GM21528 (cell line): Measurements from ENCODE around the gene OR8J3.
"Not testable (repeated sequence)": the region's sequence is repeated elsewhere in the genome, so short reads cannot be mapped to it uniquely, and the experiment has no call there.

Source experiments
- ATAC-seq: cut with Tn5 transposase; IDR thresholded peaks from one replicate; pipeline ENCODE4 v1.9.1; 2021; ENCODE audit warnings: mild to moderate bottlenecking, moderate library complexity; ENCODE audit not compliant: unreplicated experiment, low FRiP score

The OR8J3 gene

DNA sequence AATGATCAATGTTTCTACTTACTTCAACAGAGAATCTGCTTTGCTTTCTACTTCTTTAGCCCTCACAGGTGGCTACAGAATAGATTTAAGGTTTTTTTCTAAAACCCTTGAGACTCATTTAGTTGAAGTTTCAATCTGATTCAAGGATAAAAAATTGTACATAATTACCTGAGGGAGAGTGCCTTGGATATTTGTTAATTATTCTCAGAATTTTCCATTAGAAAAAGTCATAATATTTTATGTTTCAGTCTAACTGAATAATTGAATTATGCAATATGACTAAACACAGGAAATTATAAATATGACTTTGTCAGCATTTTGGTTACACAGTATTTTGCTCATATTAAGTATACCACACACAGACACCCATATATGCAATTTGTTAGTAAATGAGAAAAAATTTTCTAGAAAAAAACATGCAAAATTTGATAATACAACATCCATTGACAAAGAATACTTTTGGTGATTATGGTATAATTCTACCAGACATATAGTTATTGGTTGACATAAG lies at the start of gene OR8J3:
Gene OR8J3 (minus strand): TSS at position 51 of the 511 bp plus-strand sequence. CDS start 2,483 bp downstream, outside the sequence.
- no peak for ATAC-seq

DNA sequence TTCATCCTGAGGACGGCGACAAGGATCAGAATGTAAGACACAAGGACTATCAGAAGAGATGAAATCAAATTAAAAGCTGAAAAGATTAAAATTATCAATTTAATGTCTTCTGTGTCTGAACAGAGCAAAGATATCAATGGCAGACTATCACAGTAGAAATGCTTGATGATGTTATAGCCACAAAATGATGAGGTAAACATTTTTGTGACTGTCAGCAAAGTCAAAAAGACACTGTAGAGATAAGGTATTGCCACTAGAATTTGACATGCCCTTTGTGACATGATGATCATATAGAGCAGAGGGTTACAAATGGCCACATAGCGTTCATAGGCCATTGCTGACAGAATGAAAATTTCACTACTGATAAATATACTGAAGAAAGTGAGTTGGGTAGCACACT lies 48.6 kb upstream of the OR8J3 start:
- no peak for ATAC-seq

GRCh38 chr11:56183459-56183858 lies 43.5 kb upstream of the OR8J3 start:
- no peak for ATAC-seq

GRCh38 chr11:56176318-56176717 lies 36.3 kb upstream of the OR8J3 start, which contains the start of gene OR5J2:
Gene OR5J2, plus strand, starts transcription at chr11:56176618. Its CDS starts 0 bp downstream, at chr11:56176618.
- ATAC-seq = no peak

GRCh38 chr11:56172256-56172830 lies 32.3 kb upstream of the OR8J3 start:
- ATAC-seq = no peak

DNA sequence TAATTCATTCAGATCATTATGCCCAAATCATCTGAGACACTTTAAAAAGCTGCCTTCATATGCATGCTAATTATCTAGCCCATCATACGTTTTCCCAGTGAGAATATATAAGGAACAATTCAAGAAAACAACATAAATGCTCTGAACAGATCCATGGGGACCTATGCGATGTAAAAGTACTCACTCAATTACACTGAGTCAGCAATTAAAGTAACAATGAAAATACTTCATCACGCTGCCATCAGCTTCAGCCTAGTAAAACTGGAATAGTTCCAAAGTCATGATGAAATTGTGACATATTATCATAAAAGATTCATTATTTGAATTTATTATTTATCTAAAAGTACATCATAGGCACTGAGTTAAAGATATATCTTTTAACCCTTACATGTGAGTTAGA lies 23.8 kb upstream of the OR8J3 start:
- no peak for ATAC-seq

GRCh38 chr11:56160217-56160616 lies 20.2 kb upstream of the OR8J3 start, which contains the start of gene OR8K5:
Gene OR8K5, minus strand, starts transcription at chr11:56160317. Its CDS starts 0 bp downstream, at chr11:56160317.
- ATAC-seq = no peak

DNA sequence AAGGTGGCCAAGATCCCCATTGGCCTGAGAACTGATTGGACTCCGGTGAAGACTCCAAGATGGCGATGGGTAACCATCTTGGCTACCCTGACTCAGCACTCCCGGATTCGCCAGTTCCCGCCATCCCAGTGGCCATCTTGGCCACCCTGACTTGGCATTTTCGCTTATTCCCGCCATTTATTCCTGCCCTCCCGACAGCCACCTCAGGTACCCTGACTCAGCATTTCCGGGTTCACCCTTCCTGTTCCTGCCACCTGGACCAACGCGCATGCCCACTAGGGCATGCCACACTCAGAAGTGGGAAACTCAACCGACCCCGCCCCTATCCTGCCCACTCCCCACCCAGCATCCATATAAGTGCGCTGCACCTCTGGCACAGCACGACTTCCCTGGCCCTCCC lies 12.3 kb upstream of the OR8J3 start:
- no peak for ATAC-seq

DNA sequence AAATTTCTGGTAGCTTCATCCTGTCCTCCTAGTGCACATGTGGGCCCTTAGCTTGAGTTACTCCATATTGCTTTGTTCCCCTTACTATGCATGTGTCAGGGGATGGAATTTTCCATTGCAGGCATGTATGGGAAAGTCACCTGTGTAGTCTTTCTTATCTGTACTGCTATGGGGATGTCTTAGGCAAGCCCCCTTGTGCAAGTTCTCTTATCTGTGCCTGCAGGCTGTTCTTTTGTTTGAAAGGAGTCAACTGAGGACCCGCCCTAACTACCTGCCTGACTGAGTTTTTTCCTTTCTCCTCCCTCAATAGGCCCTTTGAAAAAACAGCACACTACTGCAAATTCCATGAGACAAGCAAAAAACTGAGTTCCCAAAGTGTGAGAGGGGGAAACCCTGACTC lies 11.4 kb upstream of the OR8J3 start:
- no peak for ATAC-seq

- not testable (repeated sequence) for ATAC-seq
Observed at GRCh38 chr11:56143681-56144080, 3.7 kb upstream of the OR8J3 start.

- no peak for ATAC-seq
Observed at GRCh38 chr11:56122073-56122472, 17.9 kb downstream of the OR8J3 start, which contains the start of gene OR8H3. Gene OR8H3, plus strand, starts transcription at chr11:56122373. Its CDS starts 0 bp downstream, at chr11:56122373.

DNA sequence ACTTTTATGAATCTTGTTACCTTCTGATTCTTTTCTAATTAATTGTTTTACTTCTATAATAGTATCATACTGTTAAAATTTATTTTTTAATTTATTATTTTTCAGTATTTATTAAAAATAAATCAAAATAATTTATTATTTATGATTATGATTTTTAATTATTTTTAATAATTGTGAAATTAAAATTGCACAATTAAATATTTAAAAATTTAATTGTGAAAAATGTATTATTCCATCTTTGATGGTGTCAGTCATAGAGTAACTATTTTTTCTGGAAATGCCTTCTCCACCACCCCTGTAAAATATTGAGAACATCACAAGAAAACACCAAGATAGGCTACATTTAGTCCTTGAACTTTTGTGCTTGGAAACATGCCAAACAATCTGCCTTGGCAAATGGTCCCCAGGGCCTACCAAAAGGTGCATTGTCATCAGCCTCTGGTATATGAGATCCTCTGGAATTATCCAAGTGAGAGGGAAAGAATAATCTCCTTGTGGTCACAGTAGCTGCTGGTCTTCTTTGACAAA lies 36.7 kb downstream of the OR8J3 start, which contains the start of gene OR8H2:
Gene OR8H2 (plus strand): TSS at position 478 of the 528 bp plus-strand sequence. CDS start 1,356 bp downstream, outside the sequence.
- ATAC-seq = no peak

DNA sequence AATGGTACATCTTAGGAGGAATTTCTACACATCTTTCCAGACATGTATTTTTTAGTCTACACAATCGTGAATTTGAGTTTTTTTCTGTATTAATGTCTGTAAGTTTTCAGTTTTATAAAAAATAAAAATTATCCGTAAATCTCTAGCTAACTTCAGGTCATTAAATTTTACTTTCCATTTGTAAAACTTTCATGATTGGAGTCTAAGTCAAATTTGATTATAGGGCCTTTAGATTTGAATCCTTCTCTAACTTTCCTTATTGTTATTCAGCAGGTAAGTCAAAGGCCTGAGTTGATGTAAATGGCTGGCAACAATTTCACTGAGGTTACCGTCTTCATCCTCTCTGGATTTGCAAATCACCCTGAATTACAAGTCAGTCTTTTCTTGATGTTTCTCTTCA lies 47.0 kb downstream of the OR8J3 start, which contains the start of gene OR8I2:
Gene OR8I2 (plus strand): TSS at position 301 of the 400 bp plus-strand sequence. CDS start 0 bp downstream, at position 301.
- ATAC-seq = no peak

- ATAC-seq = no peak
Observed at GRCh38 chr11:56089697-56090096, 50.3 kb downstream of the OR8J3 start.
